Psoas muscle (tissue), 8 donors: ENCODE results near the gene RPS6KL1. TPM values are rescaled to one million over a fixed set of nuclear protein-coding genes. Genes with fewer than 3 reads are reported as not detected.

Experiments
- ATAC-seq, 4 donors: fragments of 200-7000 bp; cut with Tn5 transposase; one replicate each; pipeline ENCODE4 v1.9.1; 2020; ENCODE audit warnings: moderate library complexity in 3 of 4, mild to moderate bottlenecking in 2 of 4
- DNase-seq, 2 donors: peaks; one replicate each; pipeline ENCODE4 v3.0.0-alpha.2; 2020
- H3K27ac ChIP-seq: fragments of 200-600 bp; one replicate; pipeline ENCODE4 v1.8.0; 2022
- H3K27me3 ChIP-seq, 3 donors: fragments of 200-600 bp in 1 of 3; one replicate each; pipeline versions ENCODE4 v1.6.1 to v1.8.0; 2013 to 2022; ENCODE audit warnings: low read length in 2 of 3, mild to moderate bottlenecking in 2 of 3, moderate library complexity in 1 of 3; ENCODE audit not compliant: insufficient read depth in 3 of 3
- H3K36me3 ChIP-seq, 2 donors: fragments of 200-600 bp in 1 of 2; one replicate each; pipeline versions ENCODE4 v1.6.1 to v1.8.0; 2013 to 2022; ENCODE audit warnings: low read depth in 1 of 2, mild to moderate bottlenecking in 1 of 2, moderate library complexity in 1 of 2; ENCODE audit not compliant: insufficient read depth in 1 of 2
- H3K4me1 ChIP-seq: fragments of 200-600 bp; one replicate; pipeline ENCODE4 v1.8.0; 2022
- H3K4me3 ChIP-seq: fragments of 200-600 bp; one replicate; pipeline ENCODE4 v1.8.0; 2022; ENCODE audit warnings: mild to moderate bottlenecking
- H3K9me3 ChIP-seq: fragments of 200-600 bp; one replicate; pipeline ENCODE4 v1.8.0; 2022
- WGBS, 3 donors: extraction: QIAGEN DNeasy Blood & Tissue Kit; methylation state at CpG; one replicate each; pipeline versions ENCODE4 v1.1.6 to v1.1.7; 2013; 5-methylcytosine and 5-hydroxymethylcytosine counted together
- intact Hi-C, 2 donors: fragments of 100-400 bp; cut with DNase I; formaldehyde crosslinking; loops; one replicate each; pipeline versions ENCODE4 v1.11.0 to v1.14.2; 2022
- polyA plus RNA-seq, 3 donors: library from polyadenylated mRNA; stranded (reverse); fragments of 200-250 nt; gene quantifications; one replicate each; pipeline ENCODE4 v1.2.3, GENCODE V29; 2013
- total RNA-seq, 4 donors: library from RNA; stranded (reverse); fragmentation: NEBNext Ultra II Directional in 2 of 4; extraction: Animal tissue kit (Norgen Biotek cat#: 25700) in 2 of 4; gene quantifications; one replicate each; pipeline versions ENCODE4 v1.2.1 to v1.2.4, GENCODE V29; 2021 to 2023
- TF ChIP-seq, protein P1 (sequence below): fragments of 200-600 bp; IDR thresholded peaks from one replicate; pipeline ENCODE4 v1.8.0; 2022; ENCODE audit warnings: antibody characterized with exemption
- donor health status: healthy with polysubstance abuse.
- donor health status: DM: no; HTN: no; CAD: no; lungs with moderate emphysema.
- donor health status: Bipolar disorder and iron deficiency.
- donor health status: healthy.
- donor health status: DM: yes; HTN: yes; CAD: no.
- donor health status: DM: no; HTN: no; CAD: no.
- donor health status: DM: no; HTN: no; CAD: no.
- donor health status: DM: yes; HTN: yes; CAD: no.

RPS6KL1 gene
- total and polyA plus RNA-seq, 7 donors = 9.4 to 34.1 (median 25.6) TPM

GRCh38 chr14:74961238-74961911 lies 38.3 kb upstream of the RPS6KL1 start:
- intact Hi-C loops = no loop called here
- no peak for ATAC-seq
- TF ChIP-seq, protein P1, sequence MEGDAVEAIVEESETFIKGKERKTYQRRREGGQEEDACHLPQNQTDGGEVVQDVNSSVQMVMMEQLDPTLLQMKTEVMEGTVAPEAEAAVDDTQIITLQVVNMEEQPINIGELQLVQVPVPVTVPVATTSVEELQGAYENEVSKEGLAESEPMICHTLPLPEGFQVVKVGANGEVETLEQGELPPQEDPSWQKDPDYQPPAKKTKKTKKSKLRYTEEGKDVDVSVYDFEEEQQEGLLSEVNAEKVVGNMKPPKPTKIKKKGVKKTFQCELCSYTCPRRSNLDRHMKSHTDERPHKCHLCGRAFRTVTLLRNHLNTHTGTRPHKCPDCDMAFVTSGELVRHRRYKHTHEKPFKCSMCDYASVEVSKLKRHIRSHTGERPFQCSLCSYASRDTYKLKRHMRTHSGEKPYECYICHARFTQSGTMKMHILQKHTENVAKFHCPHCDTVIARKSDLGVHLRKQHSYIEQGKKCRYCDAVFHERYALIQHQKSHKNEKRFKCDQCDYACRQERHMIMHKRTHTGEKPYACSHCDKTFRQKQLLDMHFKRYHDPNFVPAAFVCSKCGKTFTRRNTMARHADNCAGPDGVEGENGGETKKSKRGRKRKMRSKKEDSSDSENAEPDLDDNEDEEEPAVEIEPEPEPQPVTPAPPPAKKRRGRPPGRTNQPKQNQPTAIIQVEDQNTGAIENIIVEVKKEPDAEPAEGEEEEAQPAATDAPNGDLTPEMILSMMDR = no peak
- DNase-seq = no peak
- Histone ChIP-seq H3K27ac (no peak overlapping the region), H3K9me3 (no peaks in the 10 kb centered on the region), H3K27me3 (no peaks in the 10 kb centered on the region), H3K4me3 (no peak overlapping the region), H3K36me3 (no peaks in the 10 kb centered on the region), H3K4me1 (peaks cover 11% of the 10 kb centered on the region)
- 78 to 86% (median 79%) methylated on average over 5 of the region's 5 CpGs for WGBS, 3 donors

- DNase-seq = peak in 1 of 2 donors; percentile 35
- Histone ChIP-seq H3K4me1 (peaks cover 11% of the 10 kb centered on the region), H3K27ac (no peak overlapping the region), H3K9me3 (no peaks in the 10 kb centered on the region), H3K4me3 (no peak overlapping the region), H3K27me3 (no peaks in the 10 kb centered on the region), H3K36me3 (no peaks in the 10 kb centered on the region)
- TF ChIP-seq, protein P1 = no peak
- intact Hi-C loops = no loop called here
- ATAC-seq = no peak
- 60 to 72% (median 68%) methylated on average over 4 of the region's 4 CpGs for WGBS, 3 donors
These were observed 37.7 kb upstream of the RPS6KL1 start for GRCh38 chr14:74960736-74961135.

- 79 to 92% (median 88%) methylated on average over 5 of the region's 5 CpGs for WGBS, 3 donors
- TF ChIP-seq, protein P1 = no peak
- no peaks in the 10 kb centered on the region for H3K9me3 ChIP-seq
- no peak for ATAC-seq
- H3K36me3 ChIP-seq = no peaks in the 10 kb centered on the region
- H3K4me1 ChIP-seq = peaks cover 10% of the 10 kb centered on the region
- peak in 1 of 2 donors; percentile 19 for DNase-seq
- no peaks in the 10 kb centered on the region for H3K27me3 ChIP-seq
- no peak overlapping the region for H3K4me3 ChIP-seq
- H3K27ac ChIP-seq = no peak overlapping the region
- intact Hi-C loops = no loop called here
These were observed 36.6 kb upstream of the RPS6KL1 start for GRCh38 chr14:74959596-74960180.

- DNase-seq = peak in 1 of 2 donors; percentile 50
- Histone ChIP-seq H3K4me1 (no peaks in the 10 kb centered on the region), H3K9me3 (no peaks in the 10 kb centered on the region), H3K27me3 (no peaks in the 10 kb centered on the region), H3K27ac (no peak overlapping the region), H3K4me3 (peak overlapping the region; percentile 66), H3K36me3 (no peaks in the 10 kb centered on the region)
- ATAC-seq = no peak
- 86 to 89% (median 88%) methylated on average over 24 of the region's 24 CpGs for WGBS, 3 donors
- TF ChIP-seq, protein P1 = no peak
- intact Hi-C loops = no loop called here
These were observed 33.4 kb upstream of the RPS6KL1 start for GRCh38 chr14:74956280-74957072.
